Neural progenitor cell (in vitro differentiated cells): Measurements from ENCODE around the gene NPHP1.
"Not testable (repeated sequence)": the region's sequence is repeated elsewhere in the genome, so short reads cannot be mapped to it uniquely, and the experiment has no call there.

Experiments used
- EZH2phosphoT487 ChIP-seq: fragments of 200-600 bp; sonication (generic); IDR thresholded peaks from 2 replicates; pipeline ENCODE4 v1.6.1; 2017; ENCODE audit warnings: antibody characterized with exemption
- TF ChIP-seq, protein P1 (sequence below): fragments of 200-600 bp; sonication (generic); IDR thresholded peaks from 2 replicates; pipeline ENCODE4 v1.5.1; 2017; ENCODE audit warnings: antibody characterized with exemption, mild to moderate bottlenecking

GRCh38 chr2:110248081-110248795 is 43.4 kb upstream of the NPHP1 start:
- TF ChIP-seq, protein P1, sequence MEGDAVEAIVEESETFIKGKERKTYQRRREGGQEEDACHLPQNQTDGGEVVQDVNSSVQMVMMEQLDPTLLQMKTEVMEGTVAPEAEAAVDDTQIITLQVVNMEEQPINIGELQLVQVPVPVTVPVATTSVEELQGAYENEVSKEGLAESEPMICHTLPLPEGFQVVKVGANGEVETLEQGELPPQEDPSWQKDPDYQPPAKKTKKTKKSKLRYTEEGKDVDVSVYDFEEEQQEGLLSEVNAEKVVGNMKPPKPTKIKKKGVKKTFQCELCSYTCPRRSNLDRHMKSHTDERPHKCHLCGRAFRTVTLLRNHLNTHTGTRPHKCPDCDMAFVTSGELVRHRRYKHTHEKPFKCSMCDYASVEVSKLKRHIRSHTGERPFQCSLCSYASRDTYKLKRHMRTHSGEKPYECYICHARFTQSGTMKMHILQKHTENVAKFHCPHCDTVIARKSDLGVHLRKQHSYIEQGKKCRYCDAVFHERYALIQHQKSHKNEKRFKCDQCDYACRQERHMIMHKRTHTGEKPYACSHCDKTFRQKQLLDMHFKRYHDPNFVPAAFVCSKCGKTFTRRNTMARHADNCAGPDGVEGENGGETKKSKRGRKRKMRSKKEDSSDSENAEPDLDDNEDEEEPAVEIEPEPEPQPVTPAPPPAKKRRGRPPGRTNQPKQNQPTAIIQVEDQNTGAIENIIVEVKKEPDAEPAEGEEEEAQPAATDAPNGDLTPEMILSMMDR, result not testable (repeated sequence)
- TF ChIP-seq EZH2phosphoT487, result not testable (repeated sequence)
